SK-N-SH treated with all-trans-retinoic acid at 6 μM for 48 hours (cell line): Measurements from ENCODE around the gene SYNJ2.

Experiments
- ATAC-seq: fragments of 200-7000 bp; cut with Tn5 transposase; 3 replicates; pipeline ENCODE4 v1.9.1; 2020; ENCODE audit warnings: mild to moderate bottlenecking, moderate library complexity
- ARNTL ChIP-seq: fragments of 450-650 bp; formaldehyde crosslinking; IDR thresholded peaks from 2 replicates; pipeline ENCODE4 v1.5.0; 2020; ENCODE audit warnings: low read depth, mild to moderate bottlenecking, moderate library complexity, borderline replicate concordance
- BACH2 ChIP-seq: fragments of 250-450 bp; sonication (Bioruptor Pico); IDR thresholded peaks from 2 replicates; pipeline ENCODE4 v1.9.0; 2021; ENCODE audit warnings: mild to moderate bottlenecking, borderline replicate concordance
- CSDC2 ChIP-seq: fragments of 250-450 bp; sonication (Bioruptor Pico); IDR thresholded peaks from 2 replicates; pipeline ENCODE4 v1.5.0; 2020; ENCODE audit warnings: mild to moderate bottlenecking, moderate library complexity
- ESRRG ChIP-seq: fragments of 250-450 bp; sonication (Bioruptor Pico); IDR thresholded peaks from 2 replicates; pipeline ENCODE4 v1.6.1; 2021; ENCODE audit warnings: mild to moderate bottlenecking
- ISL1 ChIP-seq: fragments of 250-450 bp; sonication (Bioruptor Pico); IDR thresholded peaks from 2 replicates; pipeline ENCODE4 v2.1.2; 2022; ENCODE audit warnings: mild to moderate bottlenecking, moderate library complexity
- OSR1 ChIP-seq: fragments of 250-450 bp; sonication (Bioruptor Pico); IDR thresholded peaks from 2 replicates; pipeline ENCODE4 v1.8.0; 2022; ENCODE audit warnings: moderate library complexity, mild to moderate bottlenecking, inconsistent platforms
- PATZ1 ChIP-seq: fragments of 250-450 bp; sonication (Bioruptor Pico); IDR thresholded peaks from 2 replicates; pipeline ENCODE4 v1.8.0; 2020; ENCODE audit warnings: mild to moderate bottlenecking, moderate library complexity, borderline replicate concordance
- POU6F1 ChIP-seq: fragments of 250-450 bp; sonication (Bioruptor Pico); IDR thresholded peaks from 2 replicates; pipeline ENCODE4 v1.8.0; 2021; ENCODE audit warnings: low read depth, mild to moderate bottlenecking, moderate library complexity, borderline replicate concordance
- PPARA ChIP-seq: fragments of 250-450 bp; sonication (Bioruptor Pico); IDR thresholded peaks from 2 replicates; pipeline ENCODE4 v1.5.0; 2020; ENCODE audit warnings: mild to moderate bottlenecking, borderline replicate concordance
- RARB ChIP-seq: fragments of 250-450 bp; sonication (Bioruptor Pico); IDR thresholded peaks from 2 replicates; pipeline ENCODE4 v1.8.0; 2021; ENCODE audit warnings: mild to moderate bottlenecking, moderate library complexity
- SNAI2 ChIP-seq: fragments of 250-450 bp; sonication (Bioruptor Pico); IDR thresholded peaks from 2 replicates; pipeline ENCODE4 v1.5.0; 2020; ENCODE audit warnings: mild to moderate bottlenecking, moderate library complexity
- TCF4 ChIP-seq: fragments of 250-450 bp; sonication (Bioruptor Pico); IDR thresholded peaks from 2 replicates; pipeline ENCODE4 v1.8.0; 2021; ENCODE audit warnings: mild to moderate bottlenecking, moderate library complexity, borderline replicate concordance
- TOX ChIP-seq: fragments of 250-450 bp; sonication (Bioruptor Pico); IDR thresholded peaks from 2 replicates; pipeline ENCODE4 v1.8.0; 2021; ENCODE audit warnings: mild to moderate bottlenecking, moderate library complexity, borderline replicate concordance
- ZC3H10 ChIP-seq: fragments of 250-450 bp; sonication (Bioruptor Pico); IDR thresholded peaks from 2 replicates; pipeline ENCODE4 v1.5.1; 2021; ENCODE audit warnings: mild to moderate bottlenecking, moderate library complexity
- ZFP3 ChIP-seq: fragments of 250-450 bp; sonication (Bioruptor Pico); IDR thresholded peaks from 2 replicates; pipeline ENCODE4 v1.5.0; 2020; ENCODE audit warnings: mild to moderate bottlenecking, moderate library complexity
- ZFP30 ChIP-seq: fragments of 450-650 bp; formaldehyde crosslinking; IDR thresholded peaks from 2 replicates; pipeline ENCODE4 v1.5.0; 2022; ENCODE audit warnings: mild to moderate bottlenecking, moderate library complexity
- ZNF565 ChIP-seq: fragments of 450-650 bp; formaldehyde crosslinking; conservative IDR thresholded peaks from 2 replicates; pipeline ENCODE4 v1.5.0; 2020; ENCODE audit warnings: low read depth, mild to moderate bottlenecking, moderate library complexity
- ZNF70 ChIP-seq: fragments of 450-650 bp; formaldehyde crosslinking; IDR thresholded peaks from 2 replicates; pipeline ENCODE4 v1.5.0; 2020; ENCODE audit warnings: mild to moderate bottlenecking, moderate library complexity
- ZNF8 ChIP-seq: fragments of 450-650 bp; formaldehyde crosslinking; IDR thresholded peaks from 2 replicates; pipeline ENCODE4 v1.5.0; 2020; ENCODE audit warnings: mild to moderate bottlenecking, moderate library complexity
- TF ChIP-seq, protein P1 (sequence below): fragments of 250-450 bp; sonication (Bioruptor Pico); IDR thresholded peaks from 2 replicates; pipeline ENCODE4 v1.5.0; 2020; ENCODE audit warnings: mild to moderate bottlenecking, moderate library complexity
- TF ChIP-seq, protein P2 (sequence below): fragments of 250-450 bp; sonication (Bioruptor Pico); IDR thresholded peaks from 2 replicates; pipeline ENCODE4 v1.5.1; 2021; ENCODE audit warnings: mild to moderate bottlenecking, moderate library complexity
- TF ChIP-seq, protein P3 (sequence below): fragments of 250-450 bp; sonication (Bioruptor Pico); IDR thresholded peaks from 2 replicates; pipeline ENCODE4 v1.5.1; 2020; ENCODE audit warnings: low read depth, mild to moderate bottlenecking, moderate library complexity

The SYNJ2 gene

GRCh38 chr6:157990321-157991066, 8.8 kb downstream of the SYNJ2 start:
- ATAC-seq, result no peak
- TF ChIP-seq ARNTL, result no peak
- TF ChIP-seq ZNF70 (CRISPR knock-in tag), result no peak
- no peak for TF ChIP-seq ZNF565 (CRISPR knock-in tag)
- TF ChIP-seq, protein P1, sequence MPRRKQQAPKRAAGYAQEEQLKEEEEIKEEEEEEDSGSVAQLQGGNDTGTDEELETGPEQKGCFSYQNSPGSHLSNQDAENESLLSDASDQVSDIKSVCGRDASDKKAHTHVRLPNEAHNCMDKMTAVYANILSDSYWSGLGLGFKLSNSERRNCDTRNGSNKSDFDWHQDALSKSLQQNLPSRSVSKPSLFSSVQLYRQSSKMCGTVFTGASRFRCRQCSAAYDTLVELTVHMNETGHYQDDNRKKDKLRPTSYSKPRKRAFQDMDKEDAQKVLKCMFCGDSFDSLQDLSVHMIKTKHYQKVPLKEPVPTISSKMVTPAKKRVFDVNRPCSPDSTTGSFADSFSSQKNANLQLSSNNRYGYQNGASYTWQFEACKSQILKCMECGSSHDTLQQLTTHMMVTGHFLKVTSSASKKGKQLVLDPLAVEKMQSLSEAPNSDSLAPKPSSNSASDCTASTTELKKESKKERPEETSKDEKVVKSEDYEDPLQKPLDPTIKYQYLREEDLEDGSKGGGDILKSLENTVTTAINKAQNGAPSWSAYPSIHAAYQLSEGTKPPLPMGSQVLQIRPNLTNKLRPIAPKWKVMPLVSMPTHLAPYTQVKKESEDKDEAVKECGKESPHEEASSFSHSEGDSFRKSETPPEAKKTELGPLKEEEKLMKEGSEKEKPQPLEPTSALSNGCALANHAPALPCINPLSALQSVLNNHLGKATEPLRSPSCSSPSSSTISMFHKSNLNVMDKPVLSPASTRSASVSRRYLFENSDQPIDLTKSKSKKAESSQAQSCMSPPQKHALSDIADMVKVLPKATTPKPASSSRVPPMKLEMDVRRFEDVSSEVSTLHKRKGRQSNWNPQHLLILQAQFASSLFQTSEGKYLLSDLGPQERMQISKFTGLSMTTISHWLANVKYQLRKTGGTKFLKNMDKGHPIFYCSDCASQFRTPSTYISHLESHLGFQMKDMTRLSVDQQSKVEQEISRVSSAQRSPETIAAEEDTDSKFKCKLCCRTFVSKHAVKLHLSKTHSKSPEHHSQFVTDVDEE (CRISPR knock-in tag), result no peak
- no peak for TF ChIP-seq OSR1 (CRISPR knock-in tag)
- no peak for TF ChIP-seq ZNF8 (CRISPR knock-in tag)
- no peak for TF ChIP-seq TCF4 (CRISPR knock-in tag)
- no peak for TF ChIP-seq ZFP3 (CRISPR knock-in tag)
- no peak for TF ChIP-seq ISL1
- TF ChIP-seq PPARA (CRISPR knock-in tag), result no peak

DNA sequence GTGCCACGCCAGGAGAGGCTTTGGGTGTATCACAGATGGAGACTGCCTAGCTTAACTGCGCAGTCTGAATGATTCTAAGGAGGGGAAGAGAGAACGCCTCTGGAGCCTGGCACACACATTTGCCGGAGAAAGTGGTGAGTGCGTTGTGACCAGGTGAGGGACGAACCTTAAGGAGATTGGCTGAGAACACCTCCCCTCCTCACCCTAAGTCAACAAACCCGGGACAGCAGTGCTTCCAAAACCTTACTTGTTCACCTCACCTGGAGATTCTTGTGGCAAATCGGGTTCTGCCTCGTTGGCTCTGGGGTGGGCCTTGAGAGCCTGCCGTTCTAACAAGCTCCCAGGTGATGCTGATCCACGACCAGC, 9.4 kb downstream of the SYNJ2 start:
- TF ChIP-seq, protein P1 (CRISPR knock-in tag), result no peak
- TF ChIP-seq, protein P2, sequence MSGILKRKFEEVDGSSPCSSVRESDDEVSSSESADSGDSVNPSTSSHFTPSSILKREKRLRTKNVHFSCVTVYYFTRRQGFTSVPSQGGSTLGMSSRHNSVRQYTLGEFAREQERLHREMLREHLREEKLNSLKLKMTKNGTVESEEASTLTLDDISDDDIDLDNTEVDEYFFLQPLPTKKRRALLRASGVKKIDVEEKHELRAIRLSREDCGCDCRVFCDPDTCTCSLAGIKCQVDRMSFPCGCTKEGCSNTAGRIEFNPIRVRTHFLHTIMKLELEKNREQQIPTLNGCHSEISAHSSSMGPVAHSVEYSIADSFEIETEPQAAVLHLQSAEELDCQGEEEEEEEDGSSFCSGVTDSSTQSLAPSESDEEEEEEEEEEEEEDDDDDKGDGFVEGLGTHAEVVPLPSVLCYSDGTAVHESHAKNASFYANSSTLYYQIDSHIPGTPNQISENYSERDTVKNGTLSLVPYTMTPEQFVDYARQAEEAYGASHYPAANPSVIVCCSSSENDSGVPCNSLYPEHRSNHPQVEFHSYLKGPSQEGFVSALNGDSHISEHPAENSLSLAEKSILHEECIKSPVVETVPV (CRISPR knock-in tag), result no peak
- TF ChIP-seq, protein P3, sequence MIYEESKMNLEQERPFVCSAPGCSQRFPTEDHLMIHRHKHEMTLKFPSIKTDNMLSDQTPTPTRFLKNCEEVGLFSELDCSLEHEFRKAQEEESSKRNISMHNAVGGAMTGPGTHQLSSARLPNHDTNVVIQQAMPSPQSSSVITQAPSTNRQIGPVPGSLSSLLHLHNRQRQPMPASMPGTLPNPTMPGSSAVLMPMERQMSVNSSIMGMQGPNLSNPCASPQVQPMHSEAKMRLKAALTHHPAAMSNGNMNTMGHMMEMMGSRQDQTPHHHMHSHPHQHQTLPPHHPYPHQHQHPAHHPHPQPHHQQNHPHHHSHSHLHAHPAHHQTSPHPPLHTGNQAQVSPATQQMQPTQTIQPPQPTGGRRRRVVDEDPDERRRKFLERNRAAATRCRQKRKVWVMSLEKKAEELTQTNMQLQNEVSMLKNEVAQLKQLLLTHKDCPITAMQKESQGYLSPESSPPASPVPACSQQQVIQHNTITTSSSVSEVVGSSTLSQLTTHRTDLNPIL (CRISPR knock-in tag), result no peak
- TF ChIP-seq ZFP3 (CRISPR knock-in tag), result no peak
- no peak for TF ChIP-seq CSDC2 (CRISPR knock-in tag)
- TF ChIP-seq TCF4 (CRISPR knock-in tag), result no peak
- TF ChIP-seq BACH2 (CRISPR knock-in tag), result no peak
- no peak for TF ChIP-seq TOX
- no peak for TF ChIP-seq POU6F1
- no peak for TF ChIP-seq ARNTL
- no peak for TF ChIP-seq ZFP30 (CRISPR knock-in tag)
- no peak for TF ChIP-seq ZNF565 (CRISPR knock-in tag)
- TF ChIP-seq ZNF8 (CRISPR knock-in tag), result no peak
- TF ChIP-seq SNAI2 (CRISPR knock-in tag), result no peak
- TF ChIP-seq ZNF70 (CRISPR knock-in tag), result no peak
- ATAC-seq, result no peak

DNA sequence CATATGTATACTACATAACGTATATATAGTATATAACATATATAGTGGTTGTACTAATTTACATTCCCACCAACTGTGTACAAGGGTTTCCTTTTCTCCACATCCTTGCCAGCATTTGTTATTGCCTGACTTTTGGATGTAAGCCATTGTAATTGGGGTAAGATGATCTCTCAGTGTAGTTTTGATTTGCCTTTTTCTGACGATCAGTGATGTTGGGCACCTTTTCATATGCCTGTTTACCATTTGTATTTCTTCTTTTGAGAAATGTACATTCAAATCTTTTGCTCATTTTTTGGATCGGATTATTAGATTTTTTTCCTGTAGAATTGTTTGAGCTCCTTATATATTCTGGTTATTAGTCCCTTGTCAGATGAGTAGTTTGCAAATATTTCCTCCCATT, 11.4 kb downstream of the SYNJ2 start:
- no peak for ATAC-seq
- no peak for TF ChIP-seq OSR1 (CRISPR knock-in tag)
- no peak for TF ChIP-seq ZC3H10 (CRISPR knock-in tag)
- TF ChIP-seq ZFP3 (CRISPR knock-in tag), result no peak
- no peak for TF ChIP-seq ESRRG
- no peak for TF ChIP-seq RARB (CRISPR knock-in tag)
- no peak for TF ChIP-seq PATZ1 (CRISPR knock-in tag)
- no peak for TF ChIP-seq ZNF565 (CRISPR knock-in tag)
- TF ChIP-seq, protein P1 (CRISPR knock-in tag), result no peak
- TF ChIP-seq ISL1, result no peak
- no peak for TF ChIP-seq ZFP30 (CRISPR knock-in tag)
